Keratinocyte (primary cell): ENCODE measurements around the gene GBGT1. TPM values are rescaled to one million over a fixed set of nuclear protein-coding genes. Genes with fewer than 3 reads are reported as not detected.

Source experiments
- DNase-seq: peaks from one replicate; pipeline ENCODE4 v3.0.0-alpha.2; 2011; ENCODE audit warnings: low read depth, missing footprints, low spot score
- FAIRE-seq: peaks from 2 replicates; lab custom pipeline; 2011; peaks lifted over from hg19 to GRCh38; lab: Jason Lieb, UNC
- H2AFZ ChIP-seq: 2 replicates; pipeline ENCODE4 v1.6.0; 2012; ENCODE audit warnings: low read length, control low read depth, inconsistent platforms; ENCODE audit not compliant: control insufficient read depth
- H3K27ac ChIP-seq: 2 replicates; pipeline ENCODE4 v1.5.1; 2011; ENCODE audit warnings: low read length; ENCODE audit not compliant: control insufficient read depth, insufficient read depth
- H3K27me3 ChIP-seq: 3 replicates; pipeline ENCODE4 v1.6.0; 2011; ENCODE audit warnings: low read length; ENCODE audit not compliant: control insufficient read depth, insufficient read depth; ENCODE audit errors: extremely low read depth
- H3K36me3 ChIP-seq, 2 experiments: 2 replicates in 1 of 2; 3 replicates in 1 of 2; pipeline ENCODE4 v1.5.1; 2011; ENCODE audit warnings: low read length in 2 of 2, mild to moderate bottlenecking in 1 of 2; ENCODE audit not compliant: control insufficient read depth in 2 of 2, insufficient read depth in 2 of 2; ENCODE audit errors: extremely low read depth in 1 of 2
- H3K4me1 ChIP-seq: 3 replicates; pipeline ENCODE4 v1.5.1; 2011; ENCODE audit warnings: low read length; ENCODE audit not compliant: control insufficient read depth, insufficient read depth; ENCODE audit errors: extremely low read depth
- H3K4me2 ChIP-seq: 3 replicates; pipeline ENCODE4 v1.6.0; 2011; ENCODE audit warnings: low read depth, low read length; ENCODE audit not compliant: control insufficient read depth, insufficient read depth; ENCODE audit errors: extremely low read depth
- H3K4me3 ChIP-seq, 3 experiments: fragments of 200-600 bp in 1 of 3; sonication (generic) in 1 of 3; 2 replicates in 2 of 3; 3 replicates in 1 of 3; pipeline ENCODE4 v1.5.1; 2011 to 2016; ENCODE audit warnings: low read length in 3 of 3, mild to moderate bottlenecking in 3 of 3, control low read depth in 2 of 3, inconsistent platforms in 1 of 3, low read depth in 1 of 3, mixed read lengths in 1 of 3, mixed run types in 1 of 3, moderate library complexity in 1 of 3; ENCODE audit not compliant: control insufficient read depth in 2 of 3, insufficient read depth in 2 of 3; ENCODE audit errors: extremely low read depth in 1 of 3
- H3K79me2 ChIP-seq: 2 replicates; pipeline ENCODE4 v1.6.0; 2012; ENCODE audit warnings: low read length; ENCODE audit not compliant: control insufficient read depth, insufficient read depth
- H3K9ac ChIP-seq: 3 replicates; pipeline ENCODE4 v1.6.0; 2011; ENCODE audit warnings: low read length; ENCODE audit not compliant: control insufficient read depth, insufficient read depth; ENCODE audit errors: extremely low read depth
- H3K9me1 ChIP-seq: 3 replicates; pipeline ENCODE4 v1.6.0; 2011; ENCODE audit warnings: low read length; ENCODE audit not compliant: control insufficient read depth, insufficient read depth; ENCODE audit errors: extremely low read depth
- H3K9me3 ChIP-seq: 2 replicates; pipeline ENCODE4 v1.5.1; 2012; ENCODE audit warnings: low read depth, low read length; ENCODE audit not compliant: control insufficient read depth
- H4K20me1 ChIP-seq: 3 replicates; pipeline ENCODE4 v1.6.0; 2011; ENCODE audit warnings: low read length; ENCODE audit not compliant: control insufficient read depth, insufficient read depth; ENCODE audit errors: extremely low read depth
- CTCF ChIP-seq, 3 experiments: IDR thresholded peaks in 1 of 3; conservative IDR thresholded peaks in 1 of 3; optimal IDR thresholded peaks in 1 of 3; 2 replicates in 2 of 3; 3 replicates in 1 of 3; pipeline versions ENCODE3 to v1.5.1; 2011; ENCODE audit warnings: low read length in 3 of 3, mild to moderate bottlenecking in 3 of 3, moderate library complexity in 2 of 3, control low read depth in 1 of 3, inconsistent platforms in 1 of 3; ENCODE audit not compliant: insufficient read depth in 2 of 3; ENCODE audit errors: extremely low read depth in 1 of 3
- EZH2 ChIP-seq: IDR thresholded peaks from one replicate; pipeline ENCODE4 v1.6.1; 2012; ENCODE audit warnings: inconsistent platforms, mild to moderate bottlenecking, low read length, moderate library complexity
- dilution Hi-C: fragments of 300-500 bp; cut with MboI; formaldehyde crosslinking; loops from one replicate; pipeline ENCODE4 v1.7.0; 2020; ENCODE audit warnings: low sequenced_read_pairs; ENCODE audit not compliant: extremely low pct_ligation_motif_present
- polyA plus RNA-seq, 5 experiments: library from polyadenylated mRNA; depleted of rRNA in 3 of 5; stranded (reverse) in 3 of 5; stranded (forward) in 1 of 5; unstranded in 1 of 5; fragments of >200 nt; gene quantifications; 1 replicate in 1 of 5; 2 replicates in 3 of 5; 3 replicates in 1 of 5; pipeline versions ENCODE4 v1.2.1 to v1.2.3, GENCODE V29; 2011 to 2012; ENCODE audit warnings: missing spikeins in 2 of 5, low read depth in 1 of 5, low replicate concordance in 1 of 5

GBGT1 gene
- polyA plus RNA-seq, 1 donor (not counting 4 experiments of a cell fraction or from before 2014, with no cell fraction given), result 0.54 TPM

- Histone ChIP-seq H3K27me3 (no peaks in the 10 kb centered on the region), H3K9ac (no peak overlapping the region), H2AFZ (no peak overlapping the region), H3K27ac (no peak overlapping the region), H3K79me2 (peaks cover 2% of the 10 kb centered on the region), H3K4me3 (no peak overlapping the region), H3K4me1 (peaks cover 23% of the 10 kb centered on the region), H3K4me2 (no peak overlapping the region), H3K36me3 (no peaks in the 10 kb centered on the region), H3K9me3 (no peaks in the 10 kb centered on the region), H3K9me1 (no peaks in the 10 kb centered on the region), H4K20me1 (peaks cover 15% of the 10 kb centered on the region)
- dilution Hi-C loops, result no loop called here
- FAIRE-seq, result no peak
- no peak for DNase-seq
- no peak for TF ChIP-seq CTCF (optimal IDR thresholded peaks at IDR 0.05 in 1 of 3, IDR thresholded peaks at IDR 0.05 in 1 of 3, conservative IDR thresholded peaks at IDR 0.05 in 1 of 3; ENCODE audit: extremely low read depth in 1 of 3, insufficient read depth in 2 of 3, low read length in 3 of 3)
- no peak for TF ChIP-seq EZH2
Measured at GRCh38 chr9:133122605-133122934, 41.1 kb downstream of the GBGT1 start.

GRCh38 chr9:133121915-133122550 lies 41.7 kb downstream of the GBGT1 start:
- Histone ChIP-seq H3K4me3 (no peak overlapping the region), H3K79me2 (peaks cover 2% of the 10 kb centered on the region), H3K9me1 (no peaks in the 10 kb centered on the region), H3K27me3 (no peaks in the 10 kb centered on the region), H3K4me2 (no peak overlapping the region), H3K27ac (no peak overlapping the region), H3K9ac (no peak overlapping the region), H3K9me3 (no peaks in the 10 kb centered on the region), H2AFZ (no peak overlapping the region), H3K4me1 (peaks cover 17% of the 10 kb centered on the region), H3K36me3 (no peaks in the 10 kb centered on the region), H4K20me1 (peaks cover 15% of the 10 kb centered on the region)
- no peak for TF ChIP-seq CTCF (optimal IDR thresholded peaks at IDR 0.05 in 1 of 3, IDR thresholded peaks at IDR 0.05 in 1 of 3, conservative IDR thresholded peaks at IDR 0.05 in 1 of 3; ENCODE audit: extremely low read depth in 1 of 3, insufficient read depth in 2 of 3, low read length in 3 of 3)
- TF ChIP-seq EZH2, result no peak
- no peak for FAIRE-seq
- dilution Hi-C loops, result no loop called here
- no peak for DNase-seq
